CD4-positive, alpha-beta T cell treated with Interleukin-1 beta for 1 hour (primary cell): ENCODE data around the gene CHN1.

Experiments
- DNase-seq, 2 donors: peaks; one replicate each; pipeline ENCODE4 v3.0.0-alpha.2; 2020 to 2022

Gene CHN1

DNA sequence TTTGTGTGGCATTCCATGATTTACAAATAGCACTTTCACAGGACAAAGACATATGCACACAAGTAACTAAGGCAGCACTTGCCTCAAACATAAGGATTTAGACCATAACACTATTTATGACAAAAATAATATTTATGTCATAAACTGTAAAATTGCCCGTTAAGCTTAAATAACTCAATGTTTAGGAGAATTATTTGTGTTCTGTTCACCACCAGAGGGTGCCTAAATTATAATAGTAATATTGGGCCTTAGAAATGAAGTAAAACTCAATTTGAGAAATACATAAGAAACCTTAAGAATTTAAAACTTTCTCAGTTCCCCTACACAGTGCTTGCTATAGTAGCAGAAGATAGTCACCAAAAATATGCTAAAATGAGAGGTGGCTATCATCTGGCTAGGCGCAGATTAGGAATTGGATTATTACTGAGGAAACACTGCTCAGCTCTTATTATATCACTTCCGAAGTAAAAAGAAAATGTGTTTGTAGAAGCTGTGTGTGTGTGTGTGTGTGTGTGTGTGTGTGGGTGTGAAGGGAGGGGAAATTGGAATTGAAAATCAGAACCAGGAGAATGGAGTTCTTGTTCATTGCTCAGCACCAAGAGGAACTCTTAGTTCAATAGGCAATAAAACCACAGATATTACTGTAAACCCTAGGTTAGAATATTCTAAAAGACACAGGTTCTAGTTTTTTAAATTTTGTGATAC lies 4.9 kb upstream of the CHN1 start:
- no peak for DNase-seq

DNA sequence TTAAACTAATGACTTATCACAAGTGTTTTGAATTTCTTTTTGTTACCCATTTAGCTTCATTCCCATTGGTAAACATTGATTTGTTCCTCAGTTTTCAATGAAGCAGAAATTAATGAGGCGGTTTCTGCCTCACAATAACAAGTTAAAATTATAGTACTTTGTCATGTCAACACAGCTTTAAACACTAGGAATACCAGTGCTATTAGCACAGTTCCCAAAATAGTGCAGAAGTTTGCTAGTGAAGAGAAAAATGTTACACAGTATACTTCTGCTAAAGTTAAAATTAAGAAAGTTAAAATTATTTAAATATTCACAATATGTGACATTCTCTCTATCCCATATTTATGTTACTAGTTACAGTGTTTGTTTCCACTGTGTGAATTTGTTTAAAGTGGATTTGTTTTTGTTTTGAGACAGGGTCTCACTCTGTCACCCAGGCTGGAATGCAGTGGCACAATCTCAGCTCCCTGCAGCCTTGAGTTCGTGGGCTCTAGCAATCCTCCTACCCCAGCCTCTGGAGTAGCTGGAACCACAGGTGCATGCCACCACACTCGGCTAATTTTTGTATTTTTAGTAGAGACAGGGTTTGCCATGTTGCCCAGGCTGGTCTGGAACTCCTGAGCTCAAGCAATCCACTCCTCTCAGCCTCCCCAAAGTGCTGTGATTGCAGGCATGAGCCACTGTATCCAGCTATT lies 3.8 kb upstream of the CHN1 start:
- no peak for DNase-seq

DNA sequence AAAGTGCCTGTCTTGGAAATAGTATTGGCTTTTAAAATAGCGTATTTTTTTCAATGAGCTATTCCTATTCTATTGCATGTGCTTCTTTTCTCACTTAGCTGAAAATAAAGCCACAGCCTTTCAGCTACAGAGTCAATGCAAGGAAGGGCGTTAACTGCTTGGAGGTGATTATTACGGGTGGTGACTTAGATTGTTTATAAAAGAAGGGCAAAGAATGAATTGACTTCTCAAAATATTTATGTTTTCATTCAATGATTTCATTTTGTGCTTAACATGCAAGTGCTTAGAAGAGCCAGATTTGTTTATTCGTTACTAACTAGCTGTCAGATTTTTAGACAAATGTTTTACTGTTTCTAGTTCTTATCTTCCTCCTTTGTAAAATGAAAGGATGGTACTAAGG lies 2.8 kb upstream of the CHN1 start:
- no peak for DNase-seq

DNA sequence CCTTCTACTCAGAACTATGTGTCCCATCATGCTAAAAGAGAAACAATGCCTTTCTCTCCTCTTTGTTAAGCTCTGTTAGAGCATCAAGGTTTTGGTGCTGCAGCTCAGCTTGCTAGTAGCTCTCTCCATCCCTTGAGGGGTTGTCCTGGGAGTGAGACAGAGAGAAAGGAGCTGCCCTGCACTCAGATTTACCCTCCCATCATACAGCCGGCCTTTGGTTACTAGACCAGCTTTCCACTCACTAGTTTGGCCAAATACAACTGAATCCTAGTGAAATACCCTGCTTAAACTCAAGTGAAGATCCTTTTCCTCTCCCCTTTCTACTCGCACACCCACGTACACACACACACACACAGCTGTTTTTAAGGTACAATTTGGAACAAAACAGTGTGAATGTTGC lies 2.3 kb upstream of the CHN1 start:
- DNase-seq = no peak

DNA sequence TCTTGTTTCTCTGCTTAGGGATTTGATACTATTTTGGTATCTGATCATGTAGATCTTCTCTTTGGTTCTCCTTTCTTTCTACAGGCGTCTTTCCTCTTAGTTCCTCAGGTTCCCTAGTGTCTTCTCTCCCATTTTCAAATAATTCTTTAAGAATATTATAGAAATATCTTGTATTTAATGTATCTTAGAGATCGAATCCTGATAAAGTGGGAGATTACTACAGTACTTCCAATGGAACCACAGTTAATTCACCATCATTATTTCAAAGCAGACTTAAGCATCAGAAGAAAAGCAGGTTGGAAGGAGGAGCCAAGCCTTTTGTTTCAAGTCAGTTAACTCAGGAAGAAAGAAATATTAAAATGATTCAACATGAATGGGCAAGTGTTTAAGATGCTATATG lies 1.1 kb upstream of the CHN1 start:
- no peak for DNase-seq

DNA sequence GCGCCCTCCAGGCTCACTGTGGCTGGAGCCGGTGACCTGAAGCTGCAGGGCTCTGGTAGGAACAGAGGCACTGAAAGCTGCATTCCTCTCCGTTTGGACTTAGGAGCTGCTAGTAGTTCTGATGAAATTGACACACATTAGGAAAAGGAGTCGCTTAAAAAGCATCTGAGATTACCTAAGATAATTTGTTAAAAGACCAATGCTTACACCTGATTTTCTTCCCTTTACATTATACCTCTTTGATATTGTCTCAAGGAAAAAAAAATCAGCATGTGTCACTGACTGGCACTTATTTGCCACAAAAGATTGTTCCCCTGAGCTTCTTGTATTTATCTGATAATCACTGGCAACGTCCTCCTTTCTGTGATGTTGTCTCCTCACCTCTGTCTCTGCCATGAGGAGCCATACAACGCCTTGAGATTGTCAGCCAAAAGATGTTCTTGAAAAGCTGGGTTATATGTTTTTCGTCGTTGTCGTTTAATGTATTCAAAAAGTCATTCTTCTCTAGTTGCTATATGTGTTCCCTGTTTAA lies 618 bp upstream of the CHN1 start:
- no peak for DNase-seq

DNA sequence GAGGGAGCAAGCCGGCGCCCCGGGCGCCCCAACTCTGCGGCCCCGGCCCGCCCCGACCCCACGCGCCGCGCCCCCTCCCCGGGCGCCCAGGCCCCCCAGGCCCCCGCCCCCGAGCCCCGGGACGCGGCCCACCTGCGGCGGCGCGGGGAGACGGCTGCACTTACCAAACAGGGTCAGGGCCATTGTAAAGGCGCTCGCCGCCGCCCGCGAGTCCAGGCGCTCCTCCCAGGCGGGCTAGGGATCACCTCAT lies 526 bp downstream of the CHN1 start:
- DNase-seq = no peak

DNA sequence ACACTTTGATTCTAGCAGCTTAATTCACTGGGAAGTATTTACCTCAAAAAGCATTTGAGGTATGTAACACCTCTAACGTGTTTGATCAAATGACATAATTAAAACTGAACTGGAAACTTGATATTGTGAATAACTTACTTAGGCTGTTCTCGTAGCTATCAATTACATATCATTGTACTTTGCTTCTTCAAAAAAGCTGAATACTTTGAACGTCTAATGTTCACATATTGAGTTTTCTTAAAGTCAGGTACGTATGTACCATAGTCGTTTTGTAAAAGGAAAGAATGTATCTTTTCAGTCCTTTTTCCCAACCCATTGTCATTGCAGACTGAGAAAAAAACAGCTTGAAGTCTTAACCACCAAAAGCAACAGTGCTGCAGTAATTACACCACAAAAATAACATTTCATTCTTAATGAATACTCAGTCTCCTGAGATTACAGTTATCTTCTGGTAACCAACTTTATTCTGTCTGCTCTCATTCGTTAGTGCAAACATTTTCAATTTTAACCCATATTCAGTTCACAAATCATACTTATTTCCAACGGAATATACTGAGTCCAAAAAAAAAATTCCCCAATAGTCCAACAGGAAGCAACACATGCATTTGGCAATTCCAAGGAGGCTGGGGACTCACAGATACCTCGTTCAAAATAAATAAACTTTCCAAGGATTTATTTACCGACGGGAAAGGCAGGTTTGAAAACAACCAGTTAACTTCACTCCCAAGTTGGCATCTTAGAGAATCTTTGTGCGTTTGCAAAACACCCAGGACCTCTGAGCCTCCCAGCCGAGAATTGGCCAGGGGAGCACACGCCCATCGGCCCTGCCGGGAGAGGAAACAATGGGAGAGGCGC lies 1.1 kb downstream of the CHN1 start:
- no peak for DNase-seq

DNA sequence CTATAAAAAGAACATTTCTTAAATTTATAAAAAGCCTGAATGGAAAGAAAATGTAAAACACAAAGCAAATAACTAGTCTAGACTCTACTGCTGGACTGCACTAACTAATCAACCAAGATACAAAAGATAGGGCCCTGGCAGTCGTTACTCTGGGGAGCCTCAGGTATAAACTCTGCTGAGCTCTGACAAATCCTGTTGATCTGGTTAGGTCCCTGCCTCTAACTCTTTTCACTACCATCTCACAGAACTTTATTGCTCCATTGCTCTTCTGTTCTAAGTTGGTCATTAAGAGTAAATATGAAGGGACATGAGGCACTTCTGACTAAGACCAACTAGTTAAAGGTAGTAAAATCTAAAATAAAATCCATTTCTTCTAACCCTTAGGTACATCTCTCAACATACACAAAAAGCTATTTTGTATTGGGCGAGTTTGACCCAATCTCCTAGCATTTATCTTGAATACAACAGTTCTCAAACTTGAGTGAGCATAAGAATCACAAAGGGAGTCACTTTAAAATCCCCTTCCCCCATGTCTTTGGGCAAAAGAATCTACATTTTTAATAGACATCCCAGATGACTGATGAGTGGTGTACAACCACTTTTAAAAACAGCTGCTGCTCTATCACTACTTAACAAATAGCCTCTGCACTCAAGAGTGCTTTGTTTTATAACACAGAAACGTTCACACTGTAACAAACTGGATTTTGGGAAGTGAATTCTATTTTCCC lies 2.5 kb downstream of the CHN1 start:
- no peak for DNase-seq

DNA sequence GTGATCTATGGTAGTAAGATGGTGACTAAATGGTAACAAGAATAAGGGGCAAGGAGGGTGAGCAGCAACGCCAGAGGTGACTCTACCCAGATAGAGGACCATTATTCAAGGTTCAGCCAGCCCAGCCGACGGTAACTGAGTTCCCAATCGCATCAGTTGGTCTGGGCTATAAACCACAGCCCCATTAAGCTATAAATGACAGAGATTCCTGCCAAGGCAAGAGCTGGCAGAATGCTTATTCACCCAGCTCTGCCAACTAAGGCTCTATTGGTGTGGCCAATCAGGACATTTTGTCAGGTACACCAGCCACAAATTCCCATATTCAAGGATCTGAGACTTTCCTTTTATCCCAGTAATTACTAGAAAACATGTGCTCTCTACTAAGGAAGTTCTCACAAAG lies 3.6 kb downstream of the CHN1 start:
- DNase-seq = no peak

DNA sequence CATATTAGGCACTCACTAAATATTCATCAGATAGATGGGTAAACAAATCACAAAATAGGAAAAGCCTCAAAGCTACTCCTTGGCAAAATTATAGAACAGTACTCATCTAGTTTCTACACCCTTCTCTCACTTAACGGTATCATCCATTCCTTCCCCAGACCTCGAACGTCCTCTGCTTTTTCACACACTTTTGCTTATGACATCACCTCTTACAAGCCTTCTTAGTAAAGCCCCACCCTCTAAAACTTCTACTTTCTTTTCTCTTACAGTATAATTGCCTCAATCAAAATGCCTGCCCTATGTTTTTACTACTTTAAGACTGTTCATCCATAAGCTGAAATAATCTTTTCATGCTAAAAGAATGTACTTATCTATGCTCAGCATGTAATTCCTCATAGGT lies 8.1 kb downstream of the CHN1 start:
- no peak for DNase-seq

DNA sequence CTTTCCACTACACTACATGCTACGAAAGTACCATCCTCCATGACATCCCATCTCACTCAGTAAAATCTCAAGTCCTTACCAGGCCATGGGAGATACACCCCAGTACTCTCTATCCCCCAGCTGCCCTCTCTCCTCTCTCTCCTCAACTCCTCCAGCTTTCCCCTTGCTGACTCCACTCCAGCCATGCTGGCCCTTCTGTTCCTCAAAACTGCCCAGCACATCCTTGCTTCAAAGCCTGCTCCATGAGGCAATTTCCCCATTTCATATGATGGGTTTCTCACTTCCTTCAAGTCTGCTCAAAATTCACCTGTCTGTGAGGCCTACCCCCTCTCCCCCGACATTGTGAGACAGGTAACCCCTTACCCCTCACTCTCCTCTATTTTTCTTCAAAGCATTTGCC lies 8.6 kb downstream of the CHN1 start:
- no peak for DNase-seq

DNA sequence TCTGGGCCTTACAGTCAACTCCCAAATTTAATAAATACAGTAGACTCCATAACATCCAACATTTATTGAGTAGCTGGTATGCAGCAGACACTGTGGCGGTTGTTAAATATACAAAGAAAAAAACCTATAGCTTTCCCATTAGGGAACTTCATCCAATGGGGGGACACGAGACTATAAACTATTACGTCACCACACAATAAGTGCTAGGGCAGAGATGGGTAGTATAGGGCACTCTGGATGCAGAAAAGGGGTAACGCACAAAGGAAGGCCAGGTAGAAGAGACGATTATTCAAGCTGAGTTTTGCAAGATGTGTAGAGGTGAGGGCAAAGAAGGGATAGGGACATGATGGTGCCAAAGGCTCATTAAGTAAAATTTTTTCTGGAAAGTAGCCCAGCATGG lies 10.8 kb downstream of the CHN1 start:
- DNase-seq = no peak

DNA sequence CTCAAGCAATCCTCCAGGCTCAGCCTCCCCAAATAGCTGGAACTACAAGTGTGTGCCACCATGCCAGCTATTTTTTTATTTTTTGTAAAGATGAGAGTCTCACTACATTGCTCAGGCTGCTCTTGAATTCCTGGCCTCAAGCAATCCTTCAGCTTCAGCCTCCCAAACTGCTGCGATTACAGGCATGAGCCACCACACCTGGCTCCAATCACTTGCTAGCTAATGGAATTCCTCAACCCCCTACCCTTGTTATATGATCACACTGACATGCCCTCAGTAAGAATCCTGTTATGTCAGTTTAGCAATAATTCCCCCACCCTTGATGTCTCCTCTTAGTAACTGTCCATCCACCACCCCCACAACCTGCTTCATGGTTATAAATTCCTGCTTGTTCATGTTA lies 12.3 kb downstream of the CHN1 start:
- no peak for DNase-seq

DNA sequence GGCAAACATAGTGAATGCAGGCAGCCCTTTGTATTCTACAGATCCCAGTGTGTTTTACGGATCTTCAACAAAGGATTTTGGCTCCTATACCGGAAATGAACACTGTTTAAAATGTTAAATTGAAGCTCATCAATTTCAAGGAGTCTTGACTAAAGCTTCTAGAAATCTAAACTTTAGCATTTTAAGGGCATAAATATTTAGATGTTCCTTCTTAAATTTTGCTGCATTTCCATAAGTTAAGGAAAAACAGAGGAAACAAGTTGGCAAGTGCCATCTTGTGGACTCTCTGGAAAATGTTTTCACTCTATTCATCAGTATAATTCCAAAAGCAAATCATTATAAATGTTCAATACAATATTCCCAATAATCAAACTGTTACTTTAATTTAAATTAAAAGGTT lies 19.6 kb downstream of the CHN1 start:
- DNase-seq = no peak

DNA sequence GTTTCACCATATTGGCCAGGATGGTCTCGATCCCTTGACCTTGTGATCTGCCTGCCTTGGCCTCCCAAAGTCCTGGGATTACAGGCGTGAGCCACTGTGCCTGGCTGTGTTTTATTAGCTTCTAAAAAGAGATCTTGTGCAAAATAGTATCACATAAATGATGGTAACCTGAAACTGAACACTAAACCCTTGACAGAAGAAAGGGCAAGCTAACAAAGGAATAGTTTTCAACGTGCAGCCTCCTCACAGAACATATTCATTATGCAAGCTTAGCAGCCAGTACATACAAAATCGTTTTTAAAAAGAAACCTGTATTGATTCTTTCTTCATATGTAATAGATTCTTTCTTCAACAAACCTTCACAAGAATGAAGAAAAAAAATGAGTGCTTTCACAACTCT lies 20.6 kb downstream of the CHN1 start:
- no peak for DNase-seq

DNA sequence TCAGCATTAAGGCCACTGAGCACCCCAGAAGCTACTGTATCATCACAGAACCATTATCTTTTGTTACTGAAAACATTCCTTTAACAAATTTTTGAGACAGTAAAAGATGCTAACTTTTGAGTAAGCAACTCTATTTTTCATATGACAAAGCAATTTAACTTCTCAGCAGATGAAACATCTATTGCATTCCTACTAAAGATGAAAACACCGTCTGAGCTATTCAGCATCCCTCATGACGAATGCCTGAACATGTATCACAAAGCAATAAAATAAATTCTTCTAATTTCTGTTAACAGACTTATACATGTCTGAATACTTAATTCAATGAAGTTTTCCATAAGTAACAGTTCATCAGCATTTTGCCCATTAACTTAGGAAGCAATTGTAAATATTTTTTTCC lies 23.9 kb downstream of the CHN1 start:
- no peak for DNase-seq

DNA sequence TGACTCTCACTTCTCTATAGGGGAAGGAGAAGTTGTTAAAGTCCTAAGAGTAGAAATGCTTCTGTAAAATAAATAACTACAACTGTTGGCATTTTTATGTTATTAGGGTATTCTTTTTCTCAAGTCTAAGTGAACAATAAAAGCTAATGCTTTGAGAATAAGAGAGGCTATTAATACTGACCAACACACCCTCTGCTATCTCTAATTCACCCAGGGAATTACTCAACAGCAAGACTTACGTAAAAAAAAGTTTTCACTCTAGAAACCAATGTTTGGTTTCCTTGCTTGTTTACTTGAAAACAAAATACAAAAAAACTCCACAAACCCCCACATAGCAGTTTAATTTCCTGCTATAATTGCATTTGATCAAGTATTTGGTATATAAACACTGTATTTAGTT lies 25.2 kb downstream of the CHN1 start:
- no peak for DNase-seq

DNA sequence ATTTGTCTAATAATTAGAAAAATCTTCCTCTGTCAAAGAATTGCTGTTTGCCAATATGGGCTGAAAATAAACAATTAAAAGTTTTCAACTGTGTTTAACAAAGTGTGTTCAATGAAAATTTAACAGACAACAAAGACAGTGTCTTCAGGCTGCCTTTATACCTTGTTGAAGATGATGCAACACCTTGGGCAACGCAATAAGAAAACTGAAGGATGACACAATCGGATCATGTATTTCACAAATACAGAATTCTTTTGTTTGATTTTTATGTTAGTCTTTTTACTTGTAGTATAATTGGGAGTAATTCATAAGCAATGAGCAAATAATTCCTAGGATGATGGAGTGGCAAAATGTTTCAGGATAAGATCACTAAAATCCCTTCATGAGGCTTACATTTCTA lies 27.8 kb downstream of the CHN1 start:
- no peak for DNase-seq

DNA sequence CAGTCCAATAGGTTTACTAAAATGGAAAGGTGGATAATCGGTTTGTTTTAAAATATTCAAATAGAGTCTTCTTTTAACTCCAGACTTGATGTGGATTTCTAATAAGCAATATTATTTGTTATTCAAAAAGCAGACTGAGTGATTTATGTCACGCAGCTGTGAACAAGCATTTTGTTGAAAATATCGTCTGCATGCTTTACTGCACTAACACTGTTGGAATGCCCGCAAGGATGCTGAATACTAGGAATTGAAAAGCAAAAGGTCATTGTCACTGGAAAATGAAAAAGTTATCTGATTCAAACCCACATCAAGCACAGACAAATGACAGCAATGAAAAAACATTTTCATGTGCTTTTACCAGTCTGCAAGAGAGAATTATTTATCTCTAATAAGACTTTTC lies 31.1 kb downstream of the CHN1 start:
- no peak for DNase-seq

DNA sequence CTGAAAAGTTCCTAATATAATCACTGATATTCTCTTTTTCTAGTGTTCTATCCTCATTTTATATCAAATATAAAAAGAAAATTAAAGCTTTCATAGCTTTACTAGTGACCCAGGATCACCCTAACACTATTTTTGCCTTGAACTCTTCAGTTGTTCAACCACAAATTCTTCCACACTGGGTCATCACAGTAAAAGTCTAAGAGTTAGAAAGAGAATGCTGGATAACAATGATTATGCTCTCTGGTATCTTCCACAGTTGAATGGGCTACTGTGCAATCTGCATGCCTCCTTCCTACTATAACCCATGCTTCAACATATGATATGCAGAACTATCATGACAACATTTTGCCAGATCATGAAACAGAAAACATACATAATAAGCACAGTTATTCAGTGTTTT lies 32.3 kb downstream of the CHN1 start:
- no peak for DNase-seq

DNA sequence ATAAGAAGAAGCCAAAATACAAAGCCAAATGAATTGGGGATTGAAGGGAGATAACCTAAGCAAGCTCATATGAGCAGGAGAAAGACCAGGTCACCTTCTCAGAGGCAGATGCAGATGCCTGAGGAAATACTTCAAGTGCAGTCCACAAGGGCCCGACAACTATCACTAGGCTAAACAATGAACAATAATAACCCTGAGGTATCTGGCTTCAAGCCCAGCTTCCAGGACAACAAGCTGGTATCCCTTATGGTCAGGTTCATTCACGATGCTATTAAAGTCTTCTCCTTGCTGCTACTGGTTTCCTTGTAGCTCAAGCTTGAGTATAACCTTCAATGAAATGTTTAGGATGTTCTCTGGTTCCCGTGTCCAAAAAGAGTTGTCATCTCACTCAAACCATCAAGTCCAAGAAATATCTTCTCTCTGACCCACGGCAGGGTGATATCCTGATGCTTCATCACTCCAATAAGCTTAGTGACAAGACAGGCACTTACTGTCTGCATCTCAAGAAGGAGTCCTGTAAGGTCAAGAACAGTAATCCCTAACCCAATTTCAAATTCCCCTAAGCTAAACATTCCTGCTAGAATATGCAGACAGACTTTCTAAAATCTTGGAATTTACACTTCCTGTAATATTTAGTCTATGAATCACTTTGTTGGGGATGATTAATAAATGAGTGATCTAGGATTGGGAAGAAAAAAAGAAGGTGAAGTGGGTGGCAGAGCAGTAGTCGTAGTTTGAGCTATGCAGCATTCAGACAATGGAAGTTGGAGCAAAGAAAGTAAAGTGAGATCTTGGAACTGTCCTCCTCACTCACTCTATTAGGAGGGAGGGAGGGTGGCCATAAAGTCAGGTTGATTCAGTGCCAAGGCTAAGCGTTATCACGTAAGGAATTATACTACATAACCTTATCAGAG lies 33.1 kb downstream of the CHN1 start:
- DNase-seq = no peak
